Kasumi-1 (cell line): Measurements from ENCODE around the gene PIGO.

Experiments
- DNase-seq, 2 experiments: peaks; one replicate each; lab custom pipeline; 2025; lab: John Stamatoyannopoulos, UW

Gene PIGO

DNA sequence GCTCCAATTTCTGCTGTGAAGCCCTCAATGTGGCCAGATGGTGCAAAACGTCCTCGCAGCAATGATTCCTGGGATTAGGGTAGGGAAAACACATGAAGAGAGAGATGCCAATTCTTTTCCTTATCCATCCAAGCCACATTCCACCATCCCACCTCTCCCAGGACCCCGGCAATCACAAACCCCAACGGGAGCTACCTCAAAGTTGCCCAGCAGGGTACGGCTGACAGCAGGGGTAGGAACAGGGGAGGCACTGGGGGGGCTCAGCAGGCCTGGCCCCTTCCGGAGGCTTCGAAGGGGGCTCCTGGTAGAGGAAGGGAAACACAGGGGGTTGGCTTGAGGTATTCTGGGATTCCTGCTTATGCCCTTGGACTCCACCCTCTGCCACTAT, 9.9 kb upstream of the PIGO start:
- DNase-seq: no peak

DNA sequence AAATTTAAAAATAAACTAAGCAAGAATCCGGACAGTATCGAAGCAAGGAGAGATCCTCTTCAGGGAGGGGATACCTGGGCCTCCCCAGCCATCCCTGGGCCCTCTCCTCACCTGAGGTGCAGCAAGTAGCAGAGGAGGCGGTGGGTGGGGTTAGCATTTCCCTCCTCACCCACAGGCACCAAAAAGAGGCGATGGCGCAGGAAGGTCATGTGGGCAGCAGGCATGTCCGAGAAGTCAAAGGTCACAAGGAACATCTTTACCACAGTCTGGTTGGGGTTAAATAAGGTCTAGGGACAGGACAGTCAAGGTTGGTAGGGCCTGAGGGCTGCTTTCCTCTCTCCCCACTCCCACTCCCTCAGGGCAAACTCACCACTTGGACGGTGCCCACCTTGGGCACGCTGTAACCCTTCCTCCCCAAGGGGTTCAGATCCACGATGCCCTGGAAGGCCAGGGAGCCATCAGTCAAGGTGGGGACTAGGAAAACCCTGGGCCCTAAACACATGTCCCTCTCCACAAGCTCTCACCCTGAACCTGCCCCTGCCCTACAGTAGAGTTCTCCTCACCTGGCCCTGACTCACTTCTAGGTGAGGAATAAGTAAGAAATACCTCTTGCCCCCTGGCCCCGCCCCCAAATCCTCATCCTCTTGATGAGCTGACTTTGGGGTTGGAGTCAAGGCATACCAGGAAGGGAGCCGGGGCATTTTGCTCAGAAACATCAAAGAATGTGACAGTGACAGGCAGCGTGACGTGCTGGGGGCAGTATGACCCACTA, 9.4 kb upstream of the PIGO start:
- no peak for DNase-seq

DNA sequence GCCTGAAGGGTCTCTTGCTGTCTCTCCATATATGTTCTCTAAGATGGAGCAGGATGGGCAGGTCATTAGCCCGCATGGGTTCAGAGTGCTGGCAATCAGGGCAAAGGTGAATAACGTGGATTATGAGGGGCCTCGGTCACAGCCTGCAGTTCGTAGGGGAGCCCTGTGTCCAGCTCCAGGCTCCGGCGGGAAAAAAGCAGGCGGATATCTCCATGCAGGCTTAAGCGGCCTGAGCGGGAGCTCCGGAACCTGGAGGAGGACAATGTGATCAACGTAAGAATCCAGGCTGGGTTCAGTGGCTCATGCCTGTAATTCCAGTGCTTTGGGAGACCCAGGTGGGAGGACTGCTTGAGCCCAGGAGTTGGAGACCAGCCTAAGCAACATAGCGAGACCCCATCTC, 8.7 kb upstream of the PIGO start:
- DNase-seq: no peak

DNA sequence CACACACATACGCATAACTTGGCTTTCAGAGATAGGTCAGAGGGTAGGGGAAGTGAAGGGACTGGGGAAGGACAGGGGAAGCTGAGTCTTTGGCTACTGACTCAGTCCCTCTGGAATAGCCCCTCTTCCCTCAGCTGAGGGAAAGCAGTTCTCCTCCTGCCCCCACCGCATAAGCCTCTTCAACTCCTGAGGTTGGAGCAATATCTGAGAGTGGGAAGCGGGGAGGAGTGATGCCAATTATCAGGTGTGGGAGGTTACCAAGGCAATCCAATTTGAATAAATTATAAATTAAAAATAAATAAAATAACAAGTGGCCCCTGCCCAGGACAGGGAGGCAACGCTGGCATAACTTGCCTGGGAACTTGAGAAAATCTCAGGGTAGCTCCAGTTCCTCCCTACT, 8.2 kb upstream of the PIGO start:
- no peak for DNase-seq

DNA sequence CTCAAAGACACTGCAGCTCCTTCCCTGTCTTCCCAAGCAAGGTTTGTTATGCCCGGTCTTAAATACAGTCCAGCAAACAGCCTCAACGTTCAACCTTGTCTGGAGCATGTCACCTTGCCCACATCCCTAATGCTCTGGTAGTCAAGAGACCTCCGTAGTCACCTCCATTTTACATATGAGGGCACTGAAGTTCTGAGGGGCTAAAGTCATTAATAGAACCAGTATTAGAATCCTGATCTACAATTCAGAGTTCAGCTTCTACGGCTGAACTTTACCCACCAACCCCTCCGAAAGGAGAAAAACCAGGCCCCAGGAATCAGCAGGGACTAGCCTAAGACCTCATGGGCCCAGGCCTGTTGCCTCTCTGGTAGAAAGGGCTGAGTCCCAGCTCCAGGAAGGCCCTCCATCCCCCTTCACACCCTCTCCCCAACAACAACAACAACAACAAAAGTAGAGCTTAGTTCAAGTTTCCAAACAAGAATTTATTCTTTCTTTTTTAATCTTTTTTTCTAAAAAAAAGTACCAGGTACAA, 7.3 kb upstream of the PIGO start:
- DNase-seq: no peak

DNA sequence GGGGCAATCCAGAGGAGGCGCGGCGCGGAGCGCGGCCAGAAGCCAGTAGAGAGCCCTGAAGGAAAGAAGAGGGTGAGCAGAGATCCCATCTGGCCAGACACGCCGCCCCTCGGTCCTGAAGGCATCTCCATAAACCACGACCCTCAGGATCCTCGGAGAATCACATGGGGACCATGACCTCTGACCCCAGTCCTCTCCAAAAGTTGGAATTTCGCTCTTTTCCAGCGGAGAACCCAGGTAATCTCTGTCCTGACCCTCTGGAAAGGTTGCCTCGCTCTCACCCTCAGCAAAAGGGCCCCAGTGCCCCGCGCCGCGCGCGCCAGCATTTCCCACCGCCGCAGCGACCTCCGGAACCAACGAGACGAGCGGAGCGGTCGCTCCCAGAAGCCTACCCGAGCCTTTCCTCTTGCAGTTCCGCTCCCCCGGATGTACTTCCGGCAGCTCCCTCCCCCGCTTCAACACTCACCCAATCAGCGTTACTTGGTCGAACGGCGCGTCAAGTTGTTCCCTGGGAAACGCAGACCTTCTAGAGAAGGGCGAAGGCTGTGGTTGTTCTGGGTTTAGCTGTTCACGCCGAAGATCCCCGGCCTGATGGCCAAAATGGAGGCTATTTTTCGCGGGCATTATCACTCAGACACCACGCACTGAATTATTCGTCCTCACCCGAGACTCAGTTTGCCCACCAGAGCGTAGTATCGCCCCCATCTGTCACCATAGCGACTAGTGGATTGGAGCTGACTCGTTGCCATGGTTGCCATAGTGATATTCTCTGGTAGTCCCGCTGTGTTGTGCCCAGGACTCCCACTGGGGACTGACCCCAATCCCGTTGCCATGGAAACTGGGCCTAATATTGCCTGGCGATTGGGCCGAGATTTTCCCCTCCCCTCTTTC, 6.6 kb upstream of the PIGO start, which contains the start of gene STOML2:
TSS of gene STOML2 (minus strand) at position 363 of the 891 bp plus-strand sequence. CDS start at position 326, 37 bp downstream.
- DNase-seq: peak; percentile 98

DNA sequence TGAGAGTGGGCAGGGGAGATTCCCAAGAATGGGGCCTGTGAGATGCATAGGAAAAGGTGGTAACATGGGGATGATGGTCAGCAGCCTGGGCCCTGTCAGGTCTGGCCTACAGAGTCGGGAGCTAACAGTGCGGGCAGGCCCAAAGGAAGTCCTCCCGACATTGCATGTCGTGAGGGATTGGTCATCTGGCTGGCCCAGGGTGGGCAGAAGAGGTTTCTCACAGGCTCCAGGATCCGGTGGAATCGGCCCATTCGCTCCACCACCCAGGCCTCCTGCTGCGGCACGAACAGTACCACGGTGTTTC, 6.0 kb upstream of the PIGO start:
- no peak for DNase-seq

DNA sequence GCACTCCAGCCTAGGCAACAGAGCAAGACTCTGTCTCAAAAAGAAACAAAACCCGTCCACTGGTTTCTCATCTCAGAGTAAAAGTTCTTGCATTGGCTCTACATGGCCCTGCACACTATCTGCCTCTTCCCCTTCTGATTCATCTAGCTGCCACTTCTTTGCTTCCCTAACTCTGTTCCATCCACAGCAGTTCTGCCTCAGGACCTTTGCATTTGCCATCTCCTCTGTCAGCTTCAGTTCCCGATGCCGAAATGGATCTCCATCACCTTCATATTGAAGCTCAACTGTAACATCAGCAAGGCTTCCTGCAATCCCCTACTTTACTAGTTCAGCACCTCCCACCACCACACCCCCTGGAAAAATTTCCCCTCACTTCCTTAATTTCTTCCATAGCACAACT, 1.2 kb upstream of the PIGO start:
- no peak for DNase-seq

DNA sequence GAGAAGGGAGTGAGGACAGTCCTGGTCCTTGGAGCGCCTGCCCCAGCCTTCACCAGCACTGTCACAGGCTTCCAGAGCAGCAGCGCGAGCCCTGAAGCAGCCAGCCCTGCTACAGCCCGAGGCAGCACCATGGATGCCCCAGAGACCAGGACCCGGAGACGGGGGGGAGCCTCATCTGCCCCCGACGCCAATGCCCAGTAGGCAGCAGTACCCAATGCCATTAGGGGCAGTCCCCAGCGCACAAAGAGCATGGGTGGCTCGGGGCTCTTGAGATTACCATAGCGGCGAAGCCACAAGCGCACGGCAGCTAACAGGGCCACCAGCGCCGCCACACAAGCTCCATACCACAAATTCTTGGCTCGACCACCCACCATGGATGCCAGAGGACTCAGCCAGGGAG, 4.9 kb downstream of the PIGO start:
- no peak for DNase-seq

DNA sequence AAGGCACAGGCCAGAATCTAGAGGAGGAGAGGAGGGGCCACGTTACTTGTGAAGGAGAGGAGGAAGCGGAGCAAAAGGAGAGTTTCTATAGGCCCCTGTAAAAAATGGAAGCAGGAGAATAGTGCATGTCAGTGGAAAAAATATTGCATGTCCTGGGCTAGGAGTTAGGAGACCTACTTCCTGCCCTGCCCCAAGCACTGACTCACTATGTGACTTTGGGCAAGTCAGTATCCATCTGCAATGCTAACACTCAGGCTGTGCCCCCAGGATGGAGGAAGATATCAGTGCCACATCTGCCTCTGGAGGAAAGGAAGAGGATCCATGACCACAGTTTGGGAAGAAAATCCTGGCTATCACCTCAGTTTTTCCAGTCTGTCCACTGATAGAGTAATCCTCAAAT, 7.0 kb downstream of the PIGO start:
- no peak for DNase-seq

DNA sequence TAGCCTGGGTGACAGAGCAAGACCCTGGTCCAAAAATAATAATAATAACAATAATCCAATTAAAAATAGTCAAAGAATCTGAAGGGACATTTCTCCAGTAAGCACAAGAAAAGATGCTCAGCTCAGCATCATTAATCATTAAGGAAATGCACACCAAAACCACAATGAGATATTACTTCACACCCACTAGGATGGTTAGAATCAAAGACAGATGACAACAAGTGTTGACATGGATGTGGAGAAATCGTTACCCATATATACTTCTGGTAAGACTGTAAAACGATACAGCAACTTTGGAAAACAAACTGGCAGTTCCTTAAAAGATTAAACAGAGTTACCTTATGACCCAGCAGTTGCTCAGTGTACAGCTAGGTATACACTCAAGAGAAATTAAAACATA, 11.3 kb downstream of the PIGO start:
- DNase-seq: no peak

DNA sequence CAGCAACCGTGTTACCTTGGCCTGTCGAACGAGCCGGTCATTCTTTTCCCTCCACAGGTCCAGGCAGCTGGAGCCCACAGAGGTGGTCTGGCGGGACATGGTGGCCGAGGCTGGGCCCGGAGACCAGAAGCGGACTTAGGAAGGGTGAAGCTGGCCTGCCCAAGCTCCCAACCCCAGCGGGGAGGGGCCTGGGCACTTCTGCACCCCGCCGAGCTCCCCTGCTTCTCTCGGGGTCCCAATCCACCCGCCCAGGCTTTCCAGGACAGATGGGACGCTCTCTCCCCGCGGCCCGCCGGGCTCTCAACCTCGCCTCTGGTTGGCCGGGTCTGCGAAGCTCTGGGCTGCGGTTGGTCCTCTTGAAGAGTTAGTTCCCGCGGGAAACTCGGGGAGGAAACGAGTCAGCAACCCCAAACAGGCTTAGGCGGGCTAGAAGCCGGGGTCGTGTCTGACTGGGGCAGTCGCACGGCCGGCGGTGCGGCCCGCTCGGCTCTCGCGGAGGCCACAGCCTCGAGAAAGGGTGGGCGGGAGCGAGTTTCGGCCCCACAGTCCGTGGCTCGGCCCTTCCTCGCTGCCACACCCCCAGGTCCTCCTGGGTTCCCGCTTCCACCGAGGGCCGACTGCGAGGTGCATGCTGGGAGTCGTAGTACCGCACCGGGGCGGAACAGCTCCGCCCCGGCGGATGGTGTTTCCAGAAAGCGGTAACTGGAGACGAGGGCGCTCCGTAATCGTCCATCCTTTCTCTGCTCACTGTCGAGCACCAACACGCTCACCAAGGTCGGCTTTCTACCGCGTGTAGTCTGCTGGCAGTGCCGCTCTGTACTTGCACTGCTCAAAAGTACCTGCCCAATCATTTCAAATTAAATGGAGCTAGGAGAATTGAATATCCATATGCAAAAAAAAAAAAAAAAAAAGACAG, 16.7 kb downstream of the PIGO start, which contains the start of gene FANCG:
TSS of gene FANCG (minus strand) at position 517 of the 916 bp plus-strand sequence. CDS start at position 99, 418 bp downstream.
- DNase-seq: peak; percentile 90 to 94

DNA sequence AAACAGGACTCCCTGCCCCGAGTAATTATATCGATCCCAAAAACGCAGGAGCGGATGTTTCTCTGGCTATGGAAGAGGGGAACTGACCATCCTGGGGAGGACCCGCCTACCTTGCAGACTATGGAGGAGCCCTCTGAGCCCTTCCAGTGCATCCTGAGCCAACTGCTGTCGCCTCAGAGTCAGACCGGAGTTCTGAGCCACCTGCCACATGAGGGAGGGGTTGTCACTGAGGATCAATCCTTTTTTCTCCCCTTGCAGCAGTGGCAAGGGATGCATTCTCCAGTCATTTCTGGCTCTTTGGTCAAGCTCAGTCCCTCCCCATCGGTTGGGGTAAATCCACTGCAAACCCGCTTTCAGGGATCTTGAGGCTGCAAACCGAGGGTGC, 17.4 kb downstream of the PIGO start:
- peak in 1 of 2 experiments; percentile 6 for DNase-seq

DNA sequence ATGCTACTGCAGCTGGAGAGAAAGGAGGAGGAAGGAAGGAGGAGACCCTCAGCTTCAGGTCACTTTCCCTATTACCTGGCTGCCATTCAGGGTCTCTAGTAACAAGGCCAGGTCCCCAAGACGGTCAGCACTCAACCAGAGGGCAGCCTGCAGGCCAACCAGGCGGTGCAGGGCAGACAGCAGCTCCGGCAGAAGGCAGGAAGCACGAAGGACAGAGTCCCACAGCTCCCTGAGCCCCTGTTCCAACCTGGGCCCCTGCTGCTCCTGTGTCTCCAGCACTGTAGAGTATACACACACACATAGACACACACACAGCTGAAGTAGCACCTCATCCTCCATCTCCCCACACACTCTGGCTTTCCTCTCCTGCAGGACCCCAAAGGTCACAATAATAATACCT, 18.3 kb downstream of the PIGO start:
- DNase-seq: no peak

DNA sequence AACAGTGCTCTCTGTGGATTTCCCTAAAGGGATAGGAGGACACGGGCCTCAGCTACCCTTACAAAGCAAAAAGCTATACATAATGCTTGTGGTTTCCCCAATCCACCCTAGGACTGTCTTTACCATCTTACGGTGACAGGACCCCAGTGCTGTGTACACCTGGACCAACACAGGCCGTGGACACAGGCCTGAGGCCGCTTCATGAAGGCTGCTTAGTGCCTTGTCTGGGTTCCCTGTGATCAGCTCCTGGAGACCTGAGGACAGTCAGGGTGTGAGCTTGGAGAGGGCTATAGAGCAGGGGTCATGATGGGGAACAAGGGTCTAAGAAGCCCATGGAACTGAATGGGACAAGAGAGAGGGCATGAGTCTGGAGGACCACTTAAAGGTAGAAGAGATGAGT, 19.5 kb downstream of the PIGO start:
- DNase-seq: no peak

DNA sequence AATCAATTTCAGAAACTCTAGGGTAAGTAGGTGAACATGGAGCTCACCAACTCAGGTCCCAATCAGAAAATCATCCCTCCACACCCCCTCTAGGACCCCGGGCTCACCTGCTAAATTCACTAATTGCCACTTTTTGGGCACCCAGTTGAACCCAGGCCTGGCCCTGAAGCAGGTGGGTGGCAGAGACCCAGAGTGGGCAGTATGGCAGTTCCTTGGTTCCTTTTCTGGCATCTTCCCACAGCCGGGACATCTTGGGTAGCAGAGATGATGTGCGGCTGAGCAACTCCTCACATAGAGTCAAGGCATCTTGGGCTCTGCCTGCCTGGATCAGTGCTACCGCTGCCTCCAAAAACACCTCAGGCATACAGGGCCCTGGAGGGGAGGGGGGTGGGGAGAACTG, 21.0 kb downstream of the PIGO start:
- DNase-seq: no peak

DNA sequence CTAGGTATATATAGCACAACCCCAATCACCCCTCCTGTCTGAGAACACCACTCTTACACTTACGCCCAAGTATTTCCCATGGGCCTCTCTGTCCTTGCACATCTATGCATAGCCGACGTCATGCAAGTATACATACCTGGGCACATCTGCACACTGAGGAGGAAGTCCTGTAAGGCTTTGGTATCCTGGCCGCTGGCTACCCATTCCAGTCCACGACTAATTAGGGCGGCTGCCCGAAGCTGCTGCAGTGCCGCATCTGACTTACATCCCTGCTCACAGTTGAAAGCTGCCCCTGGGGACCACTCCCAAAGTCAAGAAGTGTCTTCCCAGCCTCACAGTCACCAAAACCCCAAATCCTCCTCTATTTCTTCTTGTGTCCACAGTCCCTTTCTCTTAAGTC, 21.6 kb downstream of the PIGO start:
- no peak for DNase-seq

DNA sequence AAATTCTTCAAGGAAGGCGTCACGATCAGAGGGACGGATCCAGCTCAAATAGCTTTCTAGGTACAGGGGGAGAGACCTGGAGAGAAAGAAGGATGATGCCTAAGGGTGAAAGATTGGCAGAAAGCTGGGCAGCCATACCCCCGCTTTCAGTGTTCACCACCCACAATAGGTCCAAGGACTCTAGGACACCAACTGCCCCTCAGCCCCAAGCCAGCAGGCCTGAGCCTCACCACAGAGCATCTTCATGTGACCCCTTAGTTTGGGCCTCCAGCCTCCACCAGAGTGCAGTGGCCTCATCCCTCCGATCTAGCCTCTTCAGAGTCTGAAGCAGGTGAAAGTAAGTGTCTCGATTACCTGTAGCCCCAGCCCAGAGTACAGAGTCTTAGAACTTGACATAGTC, 22.2 kb downstream of the PIGO start:
- DNase-seq: no peak

DNA sequence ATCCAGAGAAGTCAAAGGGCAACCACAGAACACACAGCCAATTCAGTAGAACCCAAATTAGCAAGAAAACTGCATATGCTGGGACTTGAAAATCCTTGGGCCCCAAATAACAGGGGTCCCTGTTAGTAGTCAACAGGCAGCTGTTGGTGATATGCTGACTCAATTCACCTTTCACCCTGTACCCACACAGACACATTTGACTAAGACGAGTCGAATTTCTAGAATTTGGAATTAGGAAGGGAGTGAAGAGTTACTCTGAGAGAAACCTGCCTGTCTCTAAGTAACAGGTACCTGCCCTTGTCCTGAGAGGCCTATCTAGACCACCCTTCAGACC, 23.1 kb downstream of the PIGO start:
- DNase-seq: no peak

DNA sequence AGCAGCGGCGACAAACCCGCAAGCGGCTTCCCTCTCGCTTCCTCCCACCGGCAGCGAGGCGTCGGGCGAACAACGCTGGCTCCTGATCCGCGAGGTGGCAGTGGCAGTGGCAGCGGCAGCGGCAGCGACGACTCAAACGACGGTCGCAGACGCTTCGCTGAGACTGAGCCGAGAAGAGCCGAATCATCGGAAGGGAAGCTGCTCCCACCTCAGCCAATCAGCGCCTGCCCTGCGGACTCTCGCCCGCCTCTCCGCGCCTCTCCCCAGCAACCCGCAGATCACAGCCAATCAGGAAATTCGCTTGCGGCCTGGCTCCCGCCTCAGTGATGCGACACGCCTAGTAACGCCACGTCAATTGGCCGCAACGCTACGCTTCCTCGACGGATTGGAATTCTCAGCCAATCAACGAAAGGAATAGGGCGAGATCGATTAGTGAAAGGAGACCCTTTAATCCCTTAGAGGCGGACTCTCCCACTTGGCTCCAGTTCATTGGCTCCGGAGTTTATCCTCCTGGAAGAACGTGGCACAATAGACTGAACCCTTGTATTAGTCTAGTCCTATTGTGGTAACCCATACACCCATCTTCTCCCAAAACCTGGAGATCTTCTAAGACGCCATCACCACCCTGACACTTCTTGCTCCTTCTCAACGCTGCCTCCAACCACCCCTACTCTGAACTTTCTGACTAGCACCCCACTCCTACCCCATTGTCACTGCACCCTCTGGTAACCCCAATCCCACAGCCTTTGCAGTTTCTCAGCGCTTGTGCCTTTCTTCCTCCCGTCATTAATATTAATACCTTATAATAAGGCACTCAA, 23.7 kb downstream of the PIGO start, which contains the start of gene VCP:
TSS of gene VCP (minus strand) at position 165 of the 818 bp plus-strand sequence. CDS start 272 bp downstream, outside the sequence.
- DNase-seq: peak; percentile 99

DNA sequence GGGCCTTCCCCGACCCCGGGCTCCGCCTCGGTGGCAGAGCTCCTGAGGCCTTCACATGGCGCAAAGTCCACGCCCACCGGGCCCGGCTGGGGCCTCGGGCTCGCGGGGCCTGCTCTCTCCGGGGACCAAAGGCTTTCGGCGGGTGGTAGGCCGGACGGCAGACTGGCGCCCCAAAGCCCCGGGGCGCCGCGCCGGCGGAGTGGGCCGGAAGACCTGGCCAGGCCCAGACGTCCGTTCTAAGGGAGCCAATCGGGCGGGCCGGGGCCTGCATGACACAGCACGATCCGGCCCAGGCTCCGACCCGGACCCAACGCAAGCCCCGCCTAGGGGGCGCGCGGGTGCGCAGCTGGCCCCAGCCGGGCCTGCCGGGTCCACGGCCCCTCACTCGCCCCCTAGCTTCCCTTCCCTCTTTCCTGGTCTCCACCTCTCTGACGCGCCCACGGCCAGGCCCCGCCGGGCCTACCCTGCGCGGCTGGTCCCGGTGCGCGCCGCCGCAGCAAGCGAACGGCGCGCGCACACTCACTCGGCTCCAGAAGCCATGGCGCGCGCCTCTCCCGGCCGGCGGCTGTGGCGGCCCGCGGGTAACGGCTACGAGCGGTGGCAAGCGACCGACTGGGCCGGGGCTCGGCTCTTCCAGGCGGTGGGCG, 24.5 kb downstream of the PIGO start:
- DNase-seq: peak; percentile 61 to 63
